K562 treated with DMSO at 1 percent for 48 hours (cell line): Measurements from ENCODE around the gene UQCC5. TPM values are rescaled to one million over a fixed set of nuclear protein-coding genes. Genes with fewer than 3 reads are reported as not detected.

Experiments
- total RNA-seq: library from RNA; unstranded; fragments of 300-600 nt; gene quantifications from 2 replicates; pipeline ENCODE4 v1.2.3, GENCODE V29; 2022; ENCODE audit warnings: low replicate concordance; ENCODE audit errors: extremely low read depth

UQCC5 gene
- total RNA-seq = not detected in 2 replicates

GRCh38 chr3:52536369-52537164 is at the start of gene UQCC5:
UQCC5 (plus strand) TSS chr3:52536605; CDS start chr3:52536756, 151 bp downstream.

GRCh38 chr3:52494886-52495495 is 41.4 kb upstream of the UQCC5 start, which contains the start of gene STAB1:
STAB1 (plus strand) TSS chr3:52495338; CDS start chr3:52495414, 76 bp downstream.

DNA sequence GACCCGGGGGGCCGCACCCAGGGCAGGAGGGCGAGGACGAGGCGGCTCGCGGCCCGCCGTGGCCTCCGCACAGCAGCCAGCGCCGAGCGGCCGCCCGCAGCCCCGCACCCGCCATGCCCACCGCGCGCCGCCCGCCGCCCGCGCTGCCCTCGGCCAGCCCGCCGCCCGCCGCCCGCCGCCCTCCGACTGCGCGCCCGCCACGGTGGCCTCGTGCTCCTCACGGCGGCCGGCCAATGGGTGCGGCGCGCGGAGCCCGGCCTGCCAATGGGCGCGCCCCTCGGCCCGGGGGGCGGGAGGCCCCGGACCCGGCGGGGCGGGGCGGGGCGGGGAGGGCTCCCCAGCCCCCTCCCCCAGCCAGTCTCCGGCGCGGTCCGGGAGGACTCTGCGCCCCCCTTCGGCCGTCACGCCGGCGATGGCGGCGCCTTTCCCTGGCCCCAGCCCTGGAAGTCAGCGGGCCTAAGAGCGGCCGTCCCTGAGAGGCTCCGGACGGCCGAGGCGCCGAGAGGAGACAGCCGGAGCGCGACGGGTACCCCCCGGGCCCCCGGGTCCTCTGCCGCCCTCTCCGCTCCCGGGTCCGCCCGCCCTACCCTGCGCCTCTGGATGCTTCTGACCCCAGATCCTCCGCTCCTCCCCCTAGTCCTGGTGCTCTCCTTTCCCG is 2.7 kb upstream of the UQCC5 start, which contains the start of gene NT5DC2:
NT5DC2 (minus strand) TSS at position 235 of the 658 bp plus-strand sequence; CDS start at position 115, 120 bp downstream.

Other genes with a start within 250 kb of the UQCC5 start
- gene GLYCTK, start 248.8 kb upstream of the UQCC5 start, total RNA-seq = not detected in 2 replicates
- gene DNAH1, start 220.3 kb upstream of the UQCC5 start, total RNA-seq = not detected in 2 replicates
- not detected in 2 replicates for gene BAP1, start 126.6 kb upstream of the UQCC5 start, total RNA-seq
- gene PHF7, start 125.9 kb upstream of the UQCC5 start, total RNA-seq = not detected in 2 replicates
- not detected in 2 replicates for gene SEMA3G, start 91.5 kb upstream of the UQCC5 start, total RNA-seq
- not detected in 2 replicates for gene TNNC1, start 82.6 kb upstream of the UQCC5 start, total RNA-seq
- gene NISCH, start 81.0 kb upstream of the UQCC5 start, total RNA-seq = not detected in 2 replicates
- not detected in 2 replicates for gene STAB1, start 41.3 kb upstream of the UQCC5 start, total RNA-seq
- not detected in 2 replicates for gene NT5DC2, start 2.7 kb upstream of the UQCC5 start, total RNA-seq
- gene PBRM1, start 149.3 kb downstream of the UQCC5 start, total RNA-seq = not detected in 2 replicates
- not detected in 2 replicates for gene GNL3, start 149.4 kb downstream of the UQCC5 start, total RNA-seq
- not detected in 2 replicates for gene GLT8D1, start 169.2 kb downstream of the UQCC5 start, total RNA-seq
- not detected in 2 replicates for gene SPCS1, start 169.5 kb downstream of the UQCC5 start, total RNA-seq
- gene NEK4, start 234.3 kb downstream of the UQCC5 start, total RNA-seq = not detected in 2 replicates
- gene ITIH1, start 241.0 kb downstream of the UQCC5 start, total RNA-seq = not detected in 2 replicates